HepG2 (cell line): ENCODE data around the gene FAM222B. TPM values are rescaled to one million over a fixed set of nuclear protein-coding genes. Genes with fewer than 3 reads are reported as not detected.

Experiments
- ATAC-seq: fragments of 200-7000 bp; cut with Tn5 transposase; 3 replicates; pipeline ENCODE4 v1.9.1; 2020; ENCODE audit warnings: mild to moderate bottlenecking, moderate library complexity
- BruUV-seq: library from RNA; stranded (reverse); fragments of 400-500 nt; replicated peaks from 2 replicates; lab custom pipeline; 2021; lab: Mats Ljungman, UMichigan
- CTCF ChIA-PET: fragments of 300-600 bp; formaldehyde crosslinking; extraction: SDS; loops from one replicate; lab custom pipeline; 2021; ENCODE audit warnings: low total read pairs, inconsistent platforms, low intra/inter-chr PET ratio; lab: Yijun Ruan, JAX
- POLR2A ChIA-PET: fragments of 350-600 bp; sonication (Branson Sonifier 250); formaldehyde crosslinking; loops from one replicate; lab custom pipeline; 2020; ENCODE audit warnings: antibody characterized with exemption, inconsistent platforms; lab: Yijun Ruan, JAX
- DNase-seq: peaks from one replicate; pipeline ENCODE4 v3.0.0-alpha.2; 2015; ENCODE audit warnings: low spot score
- FAIRE-seq: peaks from 3 replicates; lab custom pipeline; 2011; peaks lifted over from hg19 to GRCh38; lab: Jason Lieb, UNC
- H2AFZ ChIP-seq: one replicate; pipeline ENCODE4 v1.6.1; 2011; ENCODE audit warnings: low read length, inconsistent platforms
- H3K27ac ChIP-seq: fragments of 300-600 bp; 3 replicates; pipeline ENCODE4 v1.8.0; 2011; ENCODE audit warnings: mixed run types, mild to moderate bottlenecking, mixed read lengths, low read length, inconsistent platforms; ENCODE audit not compliant: insufficient read depth; ENCODE audit errors: extremely low read length
- H3K27me3 ChIP-seq, 2 experiments: fragments of 200-600 bp in 1 of 2; 2 replicates in 1 of 2; 3 replicates in 1 of 2; pipeline versions ENCODE4 v1.6.0 to v1.8.0; 2011; ENCODE audit warnings: low read length in 2 of 2, mild to moderate bottlenecking in 2 of 2, moderate library complexity in 2 of 2, inconsistent platforms in 1 of 2; ENCODE audit not compliant: insufficient read depth in 2 of 2, control insufficient read depth in 1 of 2
- H3K36me3 ChIP-seq, 2 experiments: fragments of 200-600 bp in 1 of 2; replicated peaks in 1 of 2; 2 replicates in 1 of 2; 3 replicates in 1 of 2; pipeline versions ENCODE4 v1.5.1 to v1.8.0; 2011; ENCODE audit warnings: low read length in 2 of 2, inconsistent platforms in 1 of 2; ENCODE audit not compliant: insufficient read depth in 2 of 2, control insufficient read depth in 1 of 2
- H3K4me1 ChIP-seq: 2 replicates; pipeline ENCODE4 v1.5.1; 2012; ENCODE audit warnings: low read length, inconsistent platforms; ENCODE audit not compliant: insufficient read depth
- H3K4me2 ChIP-seq: 2 replicates; pipeline ENCODE4 v1.6.0; 2011; ENCODE audit warnings: low read depth, low read length, inconsistent platforms
- H3K4me3 ChIP-seq, 3 experiments: fragments of 200-600 bp in 1 of 3; sonication (generic), shearing (Covaris generic) in 1 of 3; replicated peaks in 1 of 3; 2 replicates each; pipeline ENCODE4 v1.5.1; 2011 to 2016; ENCODE audit warnings: low read length in 3 of 3, inconsistent platforms in 2 of 3, low read depth in 2 of 3, mild to moderate bottlenecking in 2 of 3, control low read depth in 1 of 3, mixed read lengths in 1 of 3; ENCODE audit not compliant: insufficient read depth in 1 of 3
- H3K79me2 ChIP-seq: one replicate; pipeline ENCODE4 v1.6.1; 2011; ENCODE audit warnings: low read length, inconsistent platforms; ENCODE audit not compliant: insufficient read depth
- H3K9ac ChIP-seq: 2 replicates; pipeline ENCODE4 v1.6.0; 2011; ENCODE audit warnings: mild to moderate bottlenecking, low read depth, low read length, inconsistent platforms; ENCODE audit not compliant: insufficient read depth
- H3K9me3 ChIP-seq: 2 replicates; pipeline ENCODE4 v1.5.1; 2012; ENCODE audit warnings: mild to moderate bottlenecking, low read length
- H4K20me1 ChIP-seq: 2 replicates; pipeline ENCODE4 v1.6.0; 2011; ENCODE audit warnings: inconsistent platforms, mild to moderate bottlenecking, low read length, moderate library complexity; ENCODE audit not compliant: insufficient read depth
- CREBL2 ChIP-seq: sonication (generic); formaldehyde crosslinking; IDR thresholded peaks from 2 replicates; pipeline ENCODE4 v1.8.1; 2023; ENCODE audit warnings: missing genetic modification reagents, mild to moderate bottlenecking, borderline replicate concordance
- CSRNP2 ChIP-seq: sonication (generic); formaldehyde crosslinking; conservative IDR thresholded peaks from 2 replicates; pipeline ENCODE4 v1.8.0; 2022; ENCODE audit warnings: low read depth, missing genetic modification reagents
- GZF1 ChIP-seq: sonication (generic); formaldehyde crosslinking; IDR thresholded peaks from 2 replicates; pipeline ENCODE4 v1.5.1; 2020; ENCODE audit warnings: mild to moderate bottlenecking, missing genetic modification reagents
- KLF12 ChIP-seq: sonication (generic); formaldehyde crosslinking; IDR thresholded peaks from 2 replicates; pipeline ENCODE4 v1.4.0; 2020; ENCODE audit warnings: missing genetic modification reagents, borderline replicate concordance
- MTA3 ChIP-seq: sonication (generic); formaldehyde crosslinking; IDR thresholded peaks from 2 replicates; pipeline ENCODE4 v1.4.0; 2020; ENCODE audit warnings: missing genetic modification reagents
- PAWR ChIP-seq: sonication (generic); formaldehyde crosslinking; IDR thresholded peaks from 2 replicates; pipeline ENCODE4 v1.4.0; 2020; ENCODE audit warnings: missing genetic modification reagents, mild to moderate bottlenecking, borderline replicate concordance
- PHB2 ChIP-seq: fragments of 450-650 bp; IDR thresholded peaks from 2 replicates; pipeline ENCODE4 v1.6.1; 2018; ENCODE audit not compliant: partially characterized antibody
- PRMT3 ChIP-seq: sonication (generic); formaldehyde crosslinking; IDR thresholded peaks from 2 replicates; pipeline ENCODE4 v1.8.1; 2022; ENCODE audit warnings: low read depth, mild to moderate bottlenecking, moderate library complexity, missing genetic modification reagents, borderline replicate concordance
- ZFP82 ChIP-seq: sonication (generic); formaldehyde crosslinking; IDR thresholded peaks from 2 replicates; pipeline ENCODE4 v1.5.1; 2020; ENCODE audit warnings: mild to moderate bottlenecking, missing genetic modification reagents, borderline replicate concordance
- WGBS: methylation state at CpG from one replicate; pipeline ENCODE4 v1.1.6; 2017; ENCODE audit warnings: low lambda C conversion rate; 5-methylcytosine and 5-hydroxymethylcytosine counted together
- in situ Hi-C: cut with HindIII; loops from 2 replicates; pipeline ENCODE4 v1.10.0; 2017; ENCODE audit warnings: low pct_unique_long_range_greater_than_20kb; ENCODE audit not compliant: extremely low pct_ligation_motif_present
- intact Hi-C: fragments of 100-400 bp; cut with micrococcal nuclease; formaldehyde crosslinking; loops from one replicate; pipeline ENCODE4 v1.10.0; 2022; ENCODE audit not compliant: unreplicated experiment
- polyA plus RNA-seq, 8 experiments: library from polyadenylated mRNA; depleted of rRNA in 3 of 8; stranded (reverse) in 7 of 8; unstranded in 1 of 8; fragments of >200 nt; fragmentation: Illumina TruSeq in 4 of 8; extraction: Trizol in 4 of 8; gene quantifications; 2 replicates each; pipeline versions ENCODE4 v1.2.1 to v1.2.3, GENCODE V29; 2011 to 2016; ENCODE audit warnings: low read depth in 4 of 8, missing spikeins in 1 of 8, mixed read lengths in 1 of 8; ENCODE audit not compliant: insufficient read depth in 1 of 8
- total RNA-seq, 5 experiments: library from RNA; depleted of rRNA; stranded (reverse); fragments of >200 nt; fragmentation: Illumina TruSeq; extraction: Trizol; gene quantifications; 2 replicates each; pipeline ENCODE4 v1.2.3, GENCODE V29; 2016; ENCODE audit warnings: low read depth in 1 of 5
- TF ChIP-seq, protein P1 (sequence below): sonication (generic); formaldehyde crosslinking; IDR thresholded peaks from 2 replicates; pipeline ENCODE4 v1.4.0; 2020; ENCODE audit warnings: missing genetic modification reagents

Gene FAM222B
- total and polyA plus RNA-seq, 2 of the 13 experiments (the other 11 are each of a cell fraction or from before 2014, with no cell fraction given): 3.5 to 7.3 TPM

DNA sequence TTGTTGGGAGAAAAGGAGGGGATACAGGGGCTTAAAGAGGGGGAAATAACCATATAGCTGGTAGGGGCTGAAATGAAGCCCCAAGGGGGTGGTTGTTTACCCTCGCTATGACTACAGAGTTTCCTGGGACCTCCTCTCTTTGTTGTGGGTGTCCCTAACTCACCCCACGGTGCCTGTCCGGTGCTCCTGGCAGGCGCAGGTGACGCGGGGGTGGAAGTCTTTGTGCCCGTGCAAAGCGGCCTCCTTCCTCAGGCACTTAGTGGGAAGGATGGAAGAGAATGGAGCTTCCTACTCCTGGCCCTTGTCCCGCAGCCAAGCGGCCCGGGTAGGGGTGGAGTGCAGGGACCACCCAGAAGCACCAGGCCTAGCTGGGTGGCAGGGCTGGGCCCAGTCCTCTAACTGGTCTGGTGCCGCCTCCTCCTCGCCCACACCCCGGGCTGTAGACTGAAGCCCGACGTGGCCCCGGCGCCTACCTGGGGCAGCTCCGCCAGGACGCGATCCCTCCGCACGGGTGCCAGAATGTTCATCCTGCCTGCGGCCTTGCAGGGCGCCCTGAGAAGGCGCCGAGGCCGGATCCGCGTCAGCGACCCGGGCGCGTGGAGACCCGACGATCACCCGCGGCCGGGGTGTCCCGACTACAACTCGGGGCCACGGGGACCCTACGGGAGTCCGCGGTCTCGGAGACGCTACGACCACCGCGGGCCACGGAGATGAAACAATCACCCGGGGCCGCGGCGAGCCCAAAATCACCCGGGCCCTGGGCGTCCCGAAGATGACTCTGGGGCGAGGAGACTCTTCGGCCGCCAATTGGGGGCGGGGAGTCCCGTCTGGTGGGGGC lies 125.6 kb downstream of the FAM222B start:
- FAIRE-seq: no peak
- H3K4me2 ChIP-seq: no peak overlapping the region
- 84% methylated on average over 49 of the region's 63 CpGs for WGBS
- no peak for TF ChIP-seq PAWR (CRISPR knock-in tag)
- TF ChIP-seq PHB2: no peak
- TF ChIP-seq, protein P1, sequence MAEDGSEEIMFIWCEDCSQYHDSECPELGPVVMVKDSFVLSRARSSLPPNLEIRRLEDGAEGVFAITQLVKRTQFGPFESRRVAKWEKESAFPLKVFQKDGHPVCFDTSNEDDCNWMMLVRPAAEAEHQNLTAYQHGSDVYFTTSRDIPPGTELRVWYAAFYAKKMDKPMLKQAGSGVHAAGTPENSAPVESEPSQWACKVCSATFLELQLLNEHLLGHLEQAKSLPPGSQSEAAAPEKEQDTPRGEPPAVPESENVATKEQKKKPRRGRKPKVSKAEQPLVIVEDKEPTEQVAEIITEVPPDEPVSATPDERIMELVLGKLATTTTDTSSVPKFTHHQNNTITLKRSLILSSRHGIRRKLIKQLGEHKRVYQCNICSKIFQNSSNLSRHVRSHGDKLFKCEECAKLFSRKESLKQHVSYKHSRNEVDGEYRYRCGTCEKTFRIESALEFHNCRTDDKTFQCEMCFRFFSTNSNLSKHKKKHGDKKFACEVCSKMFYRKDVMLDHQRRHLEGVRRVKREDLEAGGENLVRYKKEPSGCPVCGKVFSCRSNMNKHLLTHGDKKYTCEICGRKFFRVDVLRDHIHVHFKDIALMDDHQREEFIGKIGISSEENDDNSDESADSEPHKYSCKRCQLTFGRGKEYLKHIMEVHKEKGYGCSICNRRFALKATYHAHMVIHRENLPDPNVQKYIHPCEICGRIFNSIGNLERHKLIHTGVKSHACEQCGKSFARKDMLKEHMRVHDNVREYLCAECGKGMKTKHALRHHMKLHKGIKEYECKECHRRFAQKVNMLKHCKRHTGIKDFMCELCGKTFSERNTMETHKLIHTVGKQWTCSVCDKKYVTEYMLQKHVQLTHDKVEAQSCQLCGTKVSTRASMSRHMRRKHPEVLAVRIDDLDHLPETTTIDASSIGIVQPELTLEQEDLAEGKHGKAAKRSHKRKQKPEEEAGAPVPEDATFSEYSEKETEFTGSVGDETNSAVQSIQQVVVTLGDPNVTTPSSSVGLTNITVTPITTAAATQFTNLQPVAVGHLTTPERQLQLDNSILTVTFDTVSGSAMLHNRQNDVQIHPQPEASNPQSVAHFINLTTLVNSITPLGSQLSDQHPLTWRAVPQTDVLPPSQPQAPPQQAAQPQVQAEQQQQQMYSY (CRISPR knock-in tag): no peak
- TF ChIP-seq KLF12 (CRISPR knock-in tag): no peak
- no peak for TF ChIP-seq ZFP82 (CRISPR knock-in tag)
- TF ChIP-seq GZF1: no peak
- TF ChIP-seq CREBL2 (CRISPR knock-in tag): no peak
- TF ChIP-seq PRMT3 (CRISPR knock-in tag): no peak
- TF ChIP-seq CSRNP2: no peak
- no peak for TF ChIP-seq MTA3 (CRISPR knock-in tag)
- TF ChIP-seq, all 625 proteins: peak for 0
- H3K9me3 ChIP-seq: no peaks in the 10 kb centered on the region
- H3K36me3 ChIP-seq: peaks cover 1 to 12% of the 10 kb centered on the region in 2 experiments; a peak in 1 of 5 replicates
- H3K4me1 ChIP-seq: peaks cover 44% of the 10 kb centered on the region
- peaks cover 14% of the 10 kb centered on the region for H4K20me1 ChIP-seq
- peaks cover 2 to 3% of the 10 kb centered on the region in 2 experiments; a peak in 3 of 5 replicates for H3K27me3 ChIP-seq
- ATAC-seq (no peak), DNase-seq (no peak)
- POLR2A ChIA-PET: interaction anchor here (10.1 kb wide), 1 partner anchor 18 kb away, joined by 145 read pairs; no protein-coding TSS in a partner anchor
- H3K27ac ChIP-seq: no peak overlapping the region
- CTCF ChIA-PET: no interaction called here
- no peak overlapping the region for H3K4me3 ChIP-seq
- peaks cover 20% of the 10 kb centered on the region for H3K79me2 ChIP-seq
- intact Hi-C loops: no loop called here
- BruUV-seq: no TSS peak
- H3K9ac ChIP-seq: no peak overlapping the region
- H2AFZ ChIP-seq: no peak overlapping the region
- in situ Hi-C loops: loop anchor here (5.0 kb wide), 1 partner anchor 70 kb away; the partner anchor contains the start of gene BLTP2
